ENCODE results near the gene KLHL20. TPM values are rescaled to one million over a fixed set of nuclear protein-coding genes. Genes with fewer than 3 reads are reported as not detected.
A peak's percentile ranks its signal among the peaks of the same experiment; 100 is the strongest.

Gene KLHL20
- total and polyA plus RNA-seq, 2 donors (not counting 3 experiments of a cell fraction or from before 2014, with no cell fraction given): 14.0 to 26.9 TPM

GRCh38 chr1:173715538-173715844 is 710 bp downstream of the KLHL20 start:
- Histone ChIP-seq H3K4me2 (ENCODE audit: insufficient read depth, low read length) (peak overlapping the region; percentile 95), H2AFZ (ENCODE audit: low read depth, low read length) (peak overlapping the region; percentile 91), H3K79me2 (ENCODE audit: control insufficient read depth, insufficient read depth, low read length) (peaks cover 27% of the 10 kb centered on the region), H3K4me1 (ENCODE audit: control insufficient read depth, extremely low read depth, insufficient read depth, low read length) (peaks cover 23% of the 10 kb centered on the region), H3K9me1 (replicated peaks; ENCODE audit: control insufficient read depth, extremely low read depth, insufficient read depth, low read length) (no peaks in the 10 kb centered on the region), H3K27ac (ENCODE audit: insufficient read depth, low read depth, low read length) (peak overlapping the region; percentile 50), H3K4me3 (replicated peaks in 1 of 3; ENCODE audit: insufficient read depth in 1 of 3, low read depth in 1 of 3, low read length in 3 of 3) (peak overlapping the region; percentile 40 to 96 (median 92)), H3K9me3 (replicated peaks; ENCODE audit: control insufficient read depth, insufficient read depth, low read length) (no peaks in the 10 kb centered on the region), H3K9ac (replicated peaks; ENCODE audit: extremely low read depth, insufficient read depth, low read length) (peak overlapping the region; percentile 71), H3K27me3 (ENCODE audit: control insufficient read depth in 2 of 2, insufficient read depth in 2 of 2, low read length in 2 of 2) (peaks cover 4 to 16% of the 10 kb centered on the region in 2 experiments), H4K20me1 (replicated peaks; ENCODE audit: control insufficient read depth, extremely low read depth, insufficient read depth, low read length) (no peaks in the 10 kb centered on the region), H3K36me3 (ENCODE audit: control insufficient read depth in 2 of 2, extremely low read depth in 1 of 2, insufficient read depth in 2 of 2, low read length in 2 of 2) (no peaks in the 10 kb centered on the region)
- dilution Hi-C loops (cut with MboI; ENCODE audit: extremely low pct_ligation_motif_present, low sequenced_read_pairs) (no loop called here), intact Hi-C loops (cut with micrococcal nuclease) (loop anchor here (1.0 to 10.0 kb wide), 5 partner anchors 47 to 439 kb away; partner anchors contain the start of genes ANKRD45, PRDX6, RABGAP1L and RC3H1)
- TF ChIP-seq POLR2A (IDR thresholded peaks at IDR 0.05; ENCODE audit: low read depth, low read length) (no peak), MYC (IDR thresholded peaks at IDR 0.05; ENCODE audit: low read depth, low read length) (no peak), MAX (IDR thresholded peaks at IDR 0.05; ENCODE audit: insufficient read depth, insufficient read length) (no peak), POLR2AphosphoS5 (IDR thresholded peaks at IDR 0.05; ENCODE audit: insufficient read depth, low read depth, low read length) (no peak), CTCF (IDR thresholded peaks at IDR 0.05; ENCODE audit: extremely low read depth in 1 of 2, insufficient read depth in 1 of 2, low read depth in 1 of 2, low read length in 2 of 2) (no peak), EZH2 (IDR thresholded peaks at IDR 0.05; ENCODE audit: borderline replicate concordance, low read depth, low read length, severe bottlenecking) (no peak), GATA2 (IDR thresholded peaks at IDR 0.05; ENCODE audit: insufficient read depth, insufficient read length, low read depth, low read length) (no peak)
- BruUV-seq (replicated peaks): no TSS peak
- ChIA-PET POLR2A (no interaction called here), CTCF (interaction anchor here (0.9 to 2.1 kb wide), 6 partner anchors 23 to 286 kb away, joined by 3 to 10 read pairs (median 6); partner anchors contain the start of genes CENPL and DARS2)
- DNase-seq (ENCODE audit: low read depth, low spot score) (no peak), FAIRE-seq (no peak)

Measured in endothelial cell of umbilical vein (primary cell).